ENCODE results near the gene EVI5. TPM values are rescaled to one million over a fixed set of nuclear protein-coding genes. Genes with fewer than 3 reads are reported as not detected.

The EVI5 gene
- total and polyA plus RNA-seq, 10 of the 15 experiments (the other 5 are each of a cell fraction or from before 2014, with no cell fraction given) = 0.27 to 6.8 (median 1.7) TPM

DNA sequence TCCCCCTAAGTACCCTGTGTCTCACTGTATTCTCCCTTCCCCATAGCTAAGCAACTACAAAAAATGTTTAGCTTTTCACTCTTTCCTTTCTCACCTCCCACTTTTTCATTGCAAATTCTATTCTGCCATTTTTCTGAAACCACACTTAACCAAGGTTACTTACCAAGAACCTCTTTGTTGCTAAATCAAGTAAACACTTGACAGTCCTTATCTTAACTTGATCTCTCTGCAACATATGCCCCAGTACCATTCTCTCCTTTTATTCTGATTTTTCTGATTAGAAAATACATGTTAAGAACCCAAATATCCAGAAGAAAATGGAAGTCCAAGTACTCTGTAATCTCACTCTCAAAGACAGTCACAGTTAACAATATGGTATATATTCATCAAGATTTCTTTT lies 16.0 kb downstream of the EVI5 start:
- TF ChIP-seq, protein P1, sequence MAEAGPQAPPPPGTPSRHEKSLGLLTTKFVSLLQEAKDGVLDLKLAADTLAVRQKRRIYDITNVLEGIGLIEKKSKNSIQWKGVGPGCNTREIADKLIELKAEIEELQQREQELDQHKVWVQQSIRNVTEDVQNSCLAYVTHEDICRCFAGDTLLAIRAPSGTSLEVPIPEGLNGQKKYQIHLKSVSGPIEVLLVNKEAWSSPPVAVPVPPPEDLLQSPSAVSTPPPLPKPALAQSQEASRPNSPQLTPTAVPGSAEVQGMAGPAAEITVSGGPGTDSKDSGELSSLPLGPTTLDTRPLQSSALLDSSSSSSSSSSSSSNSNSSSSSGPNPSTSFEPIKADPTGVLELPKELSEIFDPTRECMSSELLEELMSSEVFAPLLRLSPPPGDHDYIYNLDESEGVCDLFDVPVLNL (IDR thresholded peaks at IDR 0.05; ENCODE audit: low read depth, low read length) = no peak
- TF ChIP-seq IKZF1 (conservative IDR thresholded peaks at IDR 0.05) = no peak
- H4K20me1 ChIP-seq (ENCODE audit: control insufficient read depth, insufficient read depth) = no peaks in the 10 kb centered on the region
- H3K9ac ChIP-seq (ENCODE audit: control insufficient read depth, insufficient read depth, low read length) = no peak overlapping the region
- FAIRE-seq (no peak), ATAC-seq (no peak), DNase-seq (ENCODE audit: low read depth, low spot score) (no peak)
- H3K4me1 ChIP-seq (ENCODE audit: control insufficient read depth, insufficient read depth, low read length) = no peaks in the 10 kb centered on the region
- BruUV-seq (replicated peaks) = no TSS peak
- H3K27ac ChIP-seq (ENCODE audit: control insufficient read depth, insufficient read depth) = no peak overlapping the region
- no peaks in the 10 kb centered on the region; the same call in 2 of the 3 replicates for H3K9me3 ChIP-seq (replicated peaks; ENCODE audit: control insufficient read depth, insufficient read depth, low read length)
- H3K27me3 ChIP-seq (replicated peaks in 1 of 2; ENCODE audit: control insufficient read depth in 2 of 2, insufficient read depth in 2 of 2, low read length in 1 of 2) = no peaks in the 10 kb centered on the region
- H2AFZ ChIP-seq (ENCODE audit: control insufficient read depth, low read depth, low read length) = no peak overlapping the region
- ChIA-PET SMC1A (ENCODE audit: uncharacterized antibody, unreplicated experiment) (interaction anchor here (1.0 kb wide), 1 partner anchor 22 kb away, joined by 3 read pairs; no protein-coding TSS in a partner anchor), CTCF (interaction anchor here (3.4 kb wide), 1 partner anchor 20 kb away, joined by 15 read pairs; no protein-coding TSS in a partner anchor), RAD21 (ENCODE audit: unreplicated experiment) (interaction anchor here (1.4 kb wide), 1 partner anchor 48 kb away, joined by 3 read pairs; no protein-coding TSS in a partner anchor), POLR2A (no interaction called here)
- H3K79me2 ChIP-seq (ENCODE audit: control insufficient read depth, insufficient read depth, low read length) = no peaks in the 10 kb centered on the region
- H3K4me2 ChIP-seq (ENCODE audit: control insufficient read depth, insufficient read depth) = no peak overlapping the region
- in situ Hi-C loops (cut with MboI) = no loop called here
- H3K4me3 ChIP-seq = no peak overlapping the region
- no peaks in the 10 kb centered on the region for H3K36me3 ChIP-seq (ENCODE audit: control insufficient read depth in 2 of 2, insufficient read depth in 2 of 2, low read length in 1 of 2)
- intact Hi-C loops (cut with micrococcal nuclease; ENCODE audit: unreplicated experiment) = no loop called here

DNA sequence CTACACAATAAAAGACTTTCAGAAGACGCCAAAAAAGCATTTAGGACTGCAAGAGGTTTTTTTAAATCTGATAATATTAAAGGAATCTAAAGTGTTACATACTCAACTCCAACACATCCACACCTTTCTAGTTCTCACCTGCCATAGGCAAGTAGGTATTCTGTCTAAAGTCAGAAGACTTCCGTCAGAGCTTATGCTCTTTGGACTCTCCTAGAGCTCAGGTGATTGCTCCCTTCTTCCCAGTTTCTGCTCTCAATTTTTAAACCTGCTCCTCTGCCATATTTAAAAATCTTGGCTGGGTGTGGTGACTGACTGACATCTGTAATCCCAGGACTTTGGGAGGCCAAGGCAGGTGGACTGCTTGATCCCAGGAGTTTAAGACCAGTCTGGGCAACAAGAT lies 16.6 kb downstream of the EVI5 start:
- ChIA-PET CTCF (interaction anchor here (0.6 to 3.4 kb wide), 3 partner anchors 19 to 1702 kb away, joined by 3 to 15 read pairs (median 3); no protein-coding TSS in a partner anchor), SMC1A (ENCODE audit: uncharacterized antibody, unreplicated experiment) (interaction anchor here (1.0 kb wide), 1 partner anchor 23 kb away, joined by 3 read pairs; no protein-coding TSS in a partner anchor), RAD21 (ENCODE audit: unreplicated experiment) (interaction anchor here (1.4 kb wide), 1 partner anchor 48 kb away, joined by 3 read pairs; no protein-coding TSS in a partner anchor), POLR2A (no interaction called here)
- Histone ChIP-seq H2AFZ (ENCODE audit: control insufficient read depth, low read depth, low read length) (no peak overlapping the region), H3K4me3 (no peak overlapping the region), H3K27ac (ENCODE audit: control insufficient read depth, insufficient read depth) (no peak overlapping the region), H3K4me2 (ENCODE audit: control insufficient read depth, insufficient read depth) (no peak overlapping the region), H3K9ac (ENCODE audit: control insufficient read depth, insufficient read depth, low read length) (no peak overlapping the region), H4K20me1 (ENCODE audit: control insufficient read depth, insufficient read depth) (no peaks in the 10 kb centered on the region), H3K79me2 (ENCODE audit: control insufficient read depth, insufficient read depth, low read length) (no peaks in the 10 kb centered on the region), H3K36me3 (ENCODE audit: control insufficient read depth in 2 of 2, insufficient read depth in 2 of 2, low read length in 1 of 2) (no peaks in the 10 kb centered on the region), H3K4me1 (ENCODE audit: control insufficient read depth, insufficient read depth, low read length) (no peaks in the 10 kb centered on the region), H3K27me3 (replicated peaks in 1 of 2; ENCODE audit: control insufficient read depth in 2 of 2, insufficient read depth in 2 of 2, low read length in 1 of 2) (no peaks in the 10 kb centered on the region), H3K9me3 (replicated peaks; ENCODE audit: control insufficient read depth, insufficient read depth, low read length) (no peaks in the 10 kb centered on the region; the same call in 2 of the 3 replicates)
- ATAC-seq = no peak
- WGBS (ENCODE audit: insufficient coverage, insufficient replicate concordance, low lambda C conversion rate, missing lambda C conversion rate) = 66% methylated on average over 2 of the region's 2 CpGs
- in situ Hi-C loops (cut with MboI) (no loop called here), intact Hi-C loops (cut with micrococcal nuclease; ENCODE audit: unreplicated experiment) (no loop called here)
- BruUV-seq (replicated peaks) = no TSS peak
- no peak for DNase-seq (ENCODE audit: low read depth, low spot score)
- no peak for TF ChIP-seq ZBTB40 (IDR thresholded peaks at IDR 0.05; ENCODE audit: borderline replicate concordance)
- TF ChIP-seq RELA (IDR thresholded peaks at IDR 0.05; ENCODE audit: borderline replicate concordance, partially characterized antibody) = no peak
- no peak for TF ChIP-seq POLR2AphosphoS5 (IDR thresholded peaks at IDR 0.05; ENCODE audit: low read length)
- no peak for TF ChIP-seq ATF7 (IDR thresholded peaks at IDR 0.05; ENCODE audit: low read depth)
- no peak for TF ChIP-seq TAF1 (IDR thresholded peaks at IDR 0.05; ENCODE audit: borderline replicate concordance, low read depth, low read length)
- TF ChIP-seq, protein P2, sequence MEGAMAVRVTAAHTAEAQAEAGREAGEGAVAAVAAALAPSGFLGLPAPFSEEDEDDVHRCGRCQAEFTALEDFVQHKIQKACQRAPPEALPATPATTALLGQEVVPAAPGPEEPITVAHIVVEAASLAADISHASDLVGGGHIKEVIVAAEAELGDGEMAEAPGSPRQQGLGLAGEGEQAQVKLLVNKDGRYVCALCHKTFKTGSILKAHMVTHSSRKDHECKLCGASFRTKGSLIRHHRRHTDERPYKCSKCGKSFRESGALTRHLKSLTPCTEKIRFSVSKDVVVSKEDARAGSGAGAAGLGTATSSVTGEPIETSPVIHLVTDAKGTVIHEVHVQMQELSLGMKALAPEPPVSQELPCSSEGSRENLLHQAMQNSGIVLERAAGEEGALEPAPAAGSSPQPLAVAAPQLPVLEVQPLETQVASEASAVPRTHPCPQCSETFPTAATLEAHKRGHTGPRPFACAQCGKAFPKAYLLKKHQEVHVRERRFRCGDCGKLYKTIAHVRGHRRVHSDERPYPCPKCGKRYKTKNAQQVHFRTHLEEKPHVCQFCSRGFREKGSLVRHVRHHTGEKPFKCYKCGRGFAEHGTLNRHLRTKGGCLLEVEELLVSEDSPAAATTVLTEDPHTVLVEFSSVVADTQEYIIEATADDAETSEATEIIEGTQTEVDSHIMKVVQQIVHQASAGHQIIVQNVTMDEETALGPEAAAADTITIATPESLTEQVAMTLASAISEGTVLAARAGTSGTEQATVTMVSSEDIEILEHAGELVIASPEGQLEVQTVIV (IDR thresholded peaks at IDR 0.05; ENCODE audit: borderline replicate concordance, partially characterized antibody) = no peak
- no peak for FAIRE-seq
